ENCODE results near the gene NFYC.

DNA sequence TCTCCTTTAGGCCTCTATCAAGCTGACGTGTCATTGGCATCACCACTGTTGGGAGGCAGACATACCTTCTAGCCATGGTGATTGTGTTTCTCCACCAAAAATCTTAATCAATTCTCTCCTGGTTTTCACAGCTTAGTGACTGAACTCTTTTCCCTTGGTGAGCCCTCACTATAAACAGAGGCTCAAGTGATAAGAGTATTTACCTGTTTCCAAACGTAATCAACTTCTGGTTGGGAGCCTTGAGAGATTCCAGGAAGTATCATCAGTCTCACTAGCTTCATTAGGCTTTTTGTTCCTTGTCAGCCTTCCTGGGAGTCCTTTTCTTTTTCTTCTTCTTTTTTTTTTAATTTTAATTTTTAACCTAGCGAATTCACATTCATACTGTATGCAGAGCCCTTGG lies 58.3 kb downstream of the NFYC start:
- no peak for TF ChIP-seq POLR2AphosphoS5 (IDR thresholded peaks at IDR 0.05)
- TF ChIP-seq, protein P1, sequence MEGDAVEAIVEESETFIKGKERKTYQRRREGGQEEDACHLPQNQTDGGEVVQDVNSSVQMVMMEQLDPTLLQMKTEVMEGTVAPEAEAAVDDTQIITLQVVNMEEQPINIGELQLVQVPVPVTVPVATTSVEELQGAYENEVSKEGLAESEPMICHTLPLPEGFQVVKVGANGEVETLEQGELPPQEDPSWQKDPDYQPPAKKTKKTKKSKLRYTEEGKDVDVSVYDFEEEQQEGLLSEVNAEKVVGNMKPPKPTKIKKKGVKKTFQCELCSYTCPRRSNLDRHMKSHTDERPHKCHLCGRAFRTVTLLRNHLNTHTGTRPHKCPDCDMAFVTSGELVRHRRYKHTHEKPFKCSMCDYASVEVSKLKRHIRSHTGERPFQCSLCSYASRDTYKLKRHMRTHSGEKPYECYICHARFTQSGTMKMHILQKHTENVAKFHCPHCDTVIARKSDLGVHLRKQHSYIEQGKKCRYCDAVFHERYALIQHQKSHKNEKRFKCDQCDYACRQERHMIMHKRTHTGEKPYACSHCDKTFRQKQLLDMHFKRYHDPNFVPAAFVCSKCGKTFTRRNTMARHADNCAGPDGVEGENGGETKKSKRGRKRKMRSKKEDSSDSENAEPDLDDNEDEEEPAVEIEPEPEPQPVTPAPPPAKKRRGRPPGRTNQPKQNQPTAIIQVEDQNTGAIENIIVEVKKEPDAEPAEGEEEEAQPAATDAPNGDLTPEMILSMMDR (IDR thresholded peaks at IDR 0.05), result no peak
- TF ChIP-seq POLR2A (IDR thresholded peaks at IDR 0.05), result no peak

Measured in breast epithelium (tissue), 3 donors.